Suprapubic skin (tissue), 4 donors: ENCODE results near the gene CARMIL3.

ENCODE experiments used
- EP300 ChIP-seq: sonication (generic); formaldehyde crosslinking; IDR thresholded peaks from one replicate; pipeline ENCODE4 v1.6.1; 2017; ENCODE audit warnings: antibody characterized with exemption
- POLR2A ChIP-seq, 2 donors: fragments of 450-650 bp; IDR thresholded peaks; one replicate each; pipeline ENCODE4 v1.6.1; 2017; ENCODE audit warnings: antibody characterized with exemption in 2 of 2, mild to moderate bottlenecking in 2 of 2, moderate library complexity in 2 of 2
- POLR2AphosphoS5 ChIP-seq, 3 donors: sonication (generic); formaldehyde crosslinking; IDR thresholded peaks; one replicate each; pipeline ENCODE4 v1.6.1; 2017; ENCODE audit warnings: antibody characterized with exemption in 3 of 3
- TF ChIP-seq, protein P1 (sequence below), 2 donors: fragments of 200-600 bp in 1 of 2; fragments of 450-650 bp in 1 of 2; sonication (generic) in 1 of 2; IDR thresholded peaks; one replicate each; pipeline ENCODE4 v1.5.1; 2016 to 2019; ENCODE audit warnings: antibody characterized with exemption in 2 of 2, mild to moderate bottlenecking in 1 of 2, moderate library complexity in 1 of 2

DNA sequence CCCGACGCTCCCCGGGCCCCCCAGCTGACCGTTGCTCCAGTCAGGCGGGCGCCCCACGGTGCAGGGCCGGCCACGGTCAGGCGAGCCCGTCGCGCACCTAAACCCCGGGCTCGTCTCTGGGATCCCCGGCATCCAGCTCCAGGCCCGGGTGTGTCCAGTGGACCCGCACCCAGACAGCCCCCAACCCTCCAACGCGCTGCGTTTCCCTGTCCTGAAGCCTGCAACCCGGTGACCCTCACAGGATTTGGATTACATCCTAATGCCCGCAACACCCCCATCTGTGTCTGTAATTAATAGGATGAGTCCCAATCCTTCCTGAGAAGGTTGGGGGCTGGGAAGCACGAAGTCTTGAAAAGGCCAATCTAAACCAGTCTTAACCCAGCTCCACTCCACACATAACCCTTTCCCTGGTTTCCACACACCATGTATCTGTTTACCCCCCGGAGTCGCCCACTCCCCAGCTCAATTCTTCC, 30.0 kb downstream of the CARMIL3 start:
- TF ChIP-seq, protein P1, sequence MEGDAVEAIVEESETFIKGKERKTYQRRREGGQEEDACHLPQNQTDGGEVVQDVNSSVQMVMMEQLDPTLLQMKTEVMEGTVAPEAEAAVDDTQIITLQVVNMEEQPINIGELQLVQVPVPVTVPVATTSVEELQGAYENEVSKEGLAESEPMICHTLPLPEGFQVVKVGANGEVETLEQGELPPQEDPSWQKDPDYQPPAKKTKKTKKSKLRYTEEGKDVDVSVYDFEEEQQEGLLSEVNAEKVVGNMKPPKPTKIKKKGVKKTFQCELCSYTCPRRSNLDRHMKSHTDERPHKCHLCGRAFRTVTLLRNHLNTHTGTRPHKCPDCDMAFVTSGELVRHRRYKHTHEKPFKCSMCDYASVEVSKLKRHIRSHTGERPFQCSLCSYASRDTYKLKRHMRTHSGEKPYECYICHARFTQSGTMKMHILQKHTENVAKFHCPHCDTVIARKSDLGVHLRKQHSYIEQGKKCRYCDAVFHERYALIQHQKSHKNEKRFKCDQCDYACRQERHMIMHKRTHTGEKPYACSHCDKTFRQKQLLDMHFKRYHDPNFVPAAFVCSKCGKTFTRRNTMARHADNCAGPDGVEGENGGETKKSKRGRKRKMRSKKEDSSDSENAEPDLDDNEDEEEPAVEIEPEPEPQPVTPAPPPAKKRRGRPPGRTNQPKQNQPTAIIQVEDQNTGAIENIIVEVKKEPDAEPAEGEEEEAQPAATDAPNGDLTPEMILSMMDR (IDR thresholded peaks at IDR 0.05), result no peak
- no peak for TF ChIP-seq POLR2A (IDR thresholded peaks at IDR 0.05)
- no peak for TF ChIP-seq POLR2AphosphoS5 (IDR thresholded peaks at IDR 0.05)
- no peak for TF ChIP-seq EP300
